GM21447 (cell line): ENCODE results near the gene OR52H1.

Experiments
- ATAC-seq: cut with Tn5 transposase; IDR thresholded peaks from one replicate; pipeline ENCODE4 v1.9.1; 2021; ENCODE audit not compliant: unreplicated experiment

Gene OR52H1

GRCh38 chr11:5534046-5534445 lies 14.3 kb downstream of the OR52H1 start:
- no peak for ATAC-seq

- ATAC-seq: no peak
These were observed 17.1 kb downstream of the OR52H1 start for GRCh38 chr11:5531053-5531831.

GRCh38 chr11:5528495-5528894 lies 19.8 kb downstream of the OR52H1 start:
- no peak for ATAC-seq

GRCh38 chr11:5527716-5528115 lies 20.6 kb downstream of the OR52H1 start:
- no peak for ATAC-seq

GRCh38 chr11:5524756-5525155 lies 23.6 kb downstream of the OR52H1 start:
- no peak for ATAC-seq

- ATAC-seq: no peak
These were observed 26.0 kb downstream of the OR52H1 start for GRCh38 chr11:5522308-5522707.

- no peak for ATAC-seq
These were observed 26.8 kb downstream of the OR52H1 start for GRCh38 chr11:5521540-5521939.

- ATAC-seq: no peak
These were observed 31.7 kb downstream of the OR52H1 start, which contains the start of gene UBQLNL for GRCh38 chr11:5516599-5516998. UBQLNL (minus strand) TSS chr11:5516699; CDS start chr11:5516441, 258 bp downstream.

GRCh38 chr11:5514841-5515240 lies 33.5 kb downstream of the OR52H1 start:
- no peak for ATAC-seq

GRCh38 chr11:5509803-5510202 lies 38.5 kb downstream of the OR52H1 start, which contains the start of gene UBQLN3:
UBQLN3 (minus strand) TSS chr11:5509957; CDS start chr11:5509558, 399 bp downstream.
- no peak for ATAC-seq

GRCh38 chr11:5508605-5509004 lies 39.7 kb downstream of the OR52H1 start:
- ATAC-seq: no peak

- ATAC-seq: no peak
These were observed 40.4 kb downstream of the OR52H1 start for GRCh38 chr11:5507933-5508305.

GRCh38 chr11:5507177-5507932 lies 41.0 kb downstream of the OR52H1 start:
- no peak for ATAC-seq

GRCh38 chr11:5505363-5506048 lies 42.8 kb downstream of the OR52H1 start:
- ATAC-seq: no peak

- ATAC-seq: no peak
These were observed 43.9 kb downstream of the OR52H1 start for GRCh38 chr11:5504403-5504921.

- ATAC-seq: no peak
These were observed 47.9 kb downstream of the OR52H1 start for GRCh38 chr11:5500393-5500801.

GRCh38 chr11:5499671-5500070 lies 48.7 kb downstream of the OR52H1 start:
- ATAC-seq: no peak
